CD4-positive, alpha-beta T cell treated with Interleukin-15 for 1 hour (primary cell): ENCODE data around the gene IFITM1.
"Not testable (repeated sequence)": the region's sequence is repeated elsewhere in the genome, so short reads cannot be mapped to it uniquely, and the experiment has no call there.

ENCODE experiments used
- DNase-seq: peaks from one replicate; pipeline ENCODE4 v3.0.0-alpha.2; 2020

Gene IFITM1

DNA sequence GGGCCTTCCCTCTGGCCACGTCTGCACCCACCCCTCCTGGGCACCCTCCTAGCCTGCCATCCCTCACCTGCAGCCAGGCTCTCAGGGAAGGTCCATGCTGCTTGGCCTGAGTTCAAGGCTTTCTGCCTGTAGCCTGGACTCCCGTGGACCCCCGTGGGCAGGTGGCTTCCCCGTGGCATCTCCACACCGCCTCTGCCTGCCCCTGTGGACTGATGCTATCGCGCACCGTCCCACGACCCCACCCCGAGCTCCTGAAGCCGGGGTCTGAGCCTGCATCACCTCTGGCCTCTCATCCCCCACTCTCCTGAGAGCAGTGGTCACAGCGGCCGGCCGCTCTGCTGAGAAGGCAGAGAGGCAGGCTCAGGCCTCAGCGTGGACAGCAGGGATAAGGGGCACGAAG is 19.1 kb upstream of the IFITM1 start:
- no peak for DNase-seq

DNA sequence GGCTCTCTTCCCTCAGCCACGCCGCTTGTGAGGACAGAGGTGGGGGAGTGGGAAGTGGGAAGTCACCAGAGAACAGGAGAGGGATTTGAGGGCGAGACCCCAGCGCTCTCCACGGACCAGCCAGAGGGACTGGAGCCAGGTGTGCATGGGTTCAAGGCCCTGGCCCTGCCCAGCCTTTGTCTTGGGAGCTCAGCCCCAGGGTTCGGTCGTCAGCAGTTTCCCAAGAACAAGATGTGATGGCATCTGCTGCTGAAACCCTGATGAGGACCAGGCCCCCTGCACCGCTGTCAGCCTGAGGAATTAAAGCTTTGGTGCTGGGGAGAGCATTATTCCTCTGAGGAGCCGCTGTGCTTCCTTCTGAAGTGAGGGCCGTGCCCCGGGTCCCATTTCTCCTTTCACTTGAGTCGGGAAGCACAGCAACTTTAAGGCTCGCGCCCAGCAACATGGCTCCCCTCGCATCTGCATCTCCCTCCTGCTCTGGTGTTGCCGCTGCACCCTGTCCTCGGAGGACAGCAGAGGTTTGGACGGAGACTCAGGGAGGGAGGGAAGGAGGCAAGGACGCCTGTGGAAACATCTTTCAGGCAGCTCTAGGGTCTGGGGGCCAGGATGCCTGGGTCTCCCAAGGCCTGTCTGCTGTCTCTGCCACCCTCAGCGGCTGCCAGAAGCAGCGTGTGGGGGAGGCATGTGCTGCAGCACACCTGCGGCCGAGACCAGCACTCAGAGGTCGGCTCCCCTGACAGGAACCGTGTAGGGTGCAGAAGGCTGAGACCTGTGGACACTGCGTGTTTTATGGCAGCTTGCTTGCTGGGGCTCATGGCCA is 18.3 kb upstream of the IFITM1 start:
- no peak for DNase-seq

GRCh38 chr11:296171-297050 is 17.4 kb upstream of the IFITM1 start:
- no peak for DNase-seq

- DNase-seq = no peak
Observed at GRCh38 chr11:297051-297585, 16.7 kb upstream of the IFITM1 start.

DNA sequence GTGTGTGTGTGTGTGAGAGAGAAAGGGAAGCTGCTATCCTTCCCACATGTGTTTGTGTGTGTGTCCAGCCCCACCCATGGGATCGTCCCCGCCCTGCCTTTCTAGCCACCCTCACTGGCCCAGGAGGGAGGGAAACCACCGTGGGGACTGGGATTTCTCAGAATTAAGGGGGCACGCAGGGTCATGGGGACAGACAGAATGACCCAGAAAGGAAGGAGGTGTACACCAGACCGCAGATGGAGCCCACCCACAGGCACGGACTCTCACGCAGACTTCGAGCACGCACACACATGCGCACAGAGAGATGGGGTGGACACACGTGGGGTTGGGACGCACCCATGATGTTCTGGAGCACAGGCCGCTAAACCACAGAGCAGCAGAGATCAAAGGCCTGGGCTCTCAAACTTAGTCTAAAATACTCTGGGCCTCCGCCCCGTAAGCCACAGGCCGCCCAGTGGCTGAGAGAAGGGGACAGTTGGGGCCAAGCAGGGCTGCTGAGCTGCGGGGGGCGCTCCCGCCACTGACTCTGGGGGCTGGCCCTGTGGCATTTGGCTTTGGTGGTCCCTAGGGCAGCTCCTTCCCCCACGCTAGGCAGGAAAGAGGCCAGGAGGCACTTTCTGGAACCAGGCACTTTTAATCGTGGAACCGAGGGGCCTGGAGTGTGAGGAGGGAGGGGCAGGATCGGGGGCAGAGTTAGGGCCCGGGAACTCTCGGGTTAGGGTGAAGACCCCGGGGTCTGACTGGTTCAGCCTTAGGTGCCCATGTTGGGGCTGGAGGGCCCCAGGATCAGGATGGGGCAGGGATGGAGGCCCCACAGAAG is 16.0 kb upstream of the IFITM1 start:
- peak; percentile 67 for DNase-seq

- DNase-seq = peak; percentile 15
Observed at GRCh38 chr11:298406-299065, 15.3 kb upstream of the IFITM1 start.

DNA sequence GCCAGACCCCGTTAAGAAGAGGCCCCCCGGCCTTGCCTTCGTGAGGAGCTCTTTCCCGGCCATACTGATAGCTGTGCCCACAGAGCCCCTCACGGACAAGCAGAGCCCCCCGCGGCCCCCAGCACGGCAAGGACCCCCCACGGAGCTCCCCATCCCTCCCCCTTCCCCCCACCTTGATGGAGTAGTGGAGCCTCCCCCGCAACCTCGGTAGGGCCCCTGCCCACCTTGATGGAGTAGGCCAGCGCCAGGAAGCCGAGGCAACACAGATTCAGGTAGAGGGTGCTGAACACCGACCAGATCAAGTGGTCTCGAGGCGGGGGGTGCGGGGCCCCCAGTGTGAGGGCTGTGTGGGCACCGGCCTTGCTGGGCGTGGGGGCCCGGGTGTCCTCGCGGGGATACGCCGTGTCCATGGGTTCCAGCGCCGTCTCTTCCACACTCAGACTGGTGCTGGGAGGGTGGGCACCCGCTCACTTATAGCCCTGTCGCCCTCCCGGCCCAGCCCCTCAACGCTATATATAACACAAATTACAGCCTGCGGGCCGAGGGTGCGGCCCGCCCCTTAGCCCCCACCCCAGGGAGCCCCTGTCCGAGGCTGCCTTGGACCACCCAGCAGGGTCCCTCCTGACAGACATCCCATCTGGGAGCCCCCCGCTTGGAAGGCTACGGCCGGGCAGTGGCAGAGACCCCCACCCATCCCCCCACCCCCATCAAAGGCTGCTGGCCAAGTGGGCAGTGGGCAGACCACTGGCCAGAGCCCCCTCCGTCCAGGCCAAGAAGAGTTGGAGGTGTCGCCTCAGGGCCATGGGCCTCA is 14.6 kb upstream of the IFITM1 start, which contains the start of gene IFITM5:
IFITM5 (minus strand) TSS at position 446 of the 811 bp plus-strand sequence; CDS start at position 410, 36 bp downstream.
- no peak for DNase-seq

GRCh38 chr11:299951-300735 is 13.7 kb upstream of the IFITM1 start:
- no peak for DNase-seq

GRCh38 chr11:303363-303762 is 10.5 kb upstream of the IFITM1 start:
- DNase-seq = no peak

GRCh38 chr11:304061-304506 is 9.8 kb upstream of the IFITM1 start:
- DNase-seq = no peak

GRCh38 chr11:304915-305843 is 8.7 kb upstream of the IFITM1 start:
- DNase-seq = peak; percentile 66

DNA sequence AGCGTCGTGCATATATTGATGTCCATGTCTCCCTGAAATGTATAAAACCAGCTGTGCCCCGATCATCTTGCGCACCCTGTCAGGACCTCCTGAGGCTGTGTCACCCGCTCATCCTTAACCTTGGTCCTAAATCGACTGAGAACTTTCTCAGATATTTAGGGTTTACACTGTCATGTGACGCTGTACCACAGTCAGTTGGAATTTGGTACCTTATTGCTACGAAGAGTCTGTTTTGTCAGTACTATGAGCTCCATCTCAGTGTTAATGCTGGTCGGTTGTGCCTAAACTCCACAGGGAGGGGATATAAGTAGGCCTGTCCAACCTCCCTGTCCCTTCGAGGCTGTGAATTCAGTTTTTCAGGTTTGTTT is 8.0 kb upstream of the IFITM1 start:
- DNase-seq = no peak

GRCh38 chr11:306645-307371 is 7.0 kb upstream of the IFITM1 start:
- no peak for DNase-seq

GRCh38 chr11:307766-308708 is 5.8 kb upstream of the IFITM1 start, which contains the start of gene IFITM2:
Gene IFITM2 (plus strand): TSS chr11:307816. CDS start chr11:308193, 377 bp downstream.
- DNase-seq = peak; percentile 75

DNA sequence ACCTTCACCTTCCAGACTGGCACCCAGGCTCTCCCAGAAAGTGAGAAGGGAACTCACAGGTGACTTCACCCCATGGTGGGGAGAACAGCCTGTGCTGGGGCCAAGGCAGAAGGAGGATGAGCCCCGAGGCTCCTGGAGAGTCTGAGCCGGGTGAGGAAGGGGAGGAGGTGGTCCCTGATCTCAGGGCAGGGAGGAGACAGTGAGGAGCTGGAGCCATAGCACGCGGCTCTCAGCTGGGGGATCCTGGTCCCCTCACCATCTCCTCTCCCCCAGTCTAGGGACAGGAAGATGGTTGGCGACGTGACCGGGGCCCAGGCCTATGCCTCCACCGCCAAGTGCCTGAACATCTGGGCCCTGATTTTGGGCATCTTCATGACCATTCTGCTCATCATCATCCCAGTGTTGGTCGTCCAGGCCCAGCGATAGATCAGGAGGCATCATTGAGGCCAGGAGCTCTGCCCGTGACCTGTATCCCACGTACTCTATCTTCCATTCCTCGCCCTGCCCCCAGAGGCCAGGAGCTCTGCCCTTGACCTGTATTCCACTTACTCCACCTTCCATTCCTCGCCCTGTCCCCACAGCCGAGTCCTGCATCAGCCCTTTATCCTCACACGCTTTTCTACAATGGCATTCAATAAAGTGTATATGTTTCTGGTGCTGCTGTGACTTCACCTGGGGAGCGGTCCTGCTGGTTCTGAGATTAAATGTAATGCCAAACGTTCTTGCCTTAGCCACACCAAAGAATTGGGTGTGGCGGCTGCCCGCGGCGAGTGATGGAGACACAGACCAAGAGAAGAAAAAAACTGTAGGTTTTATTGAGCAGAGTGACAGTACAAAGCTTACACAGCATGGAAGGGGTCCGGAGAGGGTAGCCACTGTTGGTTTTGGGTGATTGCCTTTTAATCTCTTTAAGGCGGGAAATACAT is 4.8 kb upstream of the IFITM1 start:
- DNase-seq = not testable (repeated sequence)
